CD4-positive, alpha-beta T cell (primary cell): ENCODE results near the gene VAMP3. TPM values are rescaled to one million over a fixed set of nuclear protein-coding genes. Genes with fewer than 3 reads are reported as not detected.

Experiments used
- ATAC-seq: fragments of 200-7000 bp; cut with Tn5 transposase; one replicate; pipeline ENCODE4 v1.10.0; 2022; ENCODE audit warnings: mild to moderate bottlenecking; ENCODE audit not compliant: poor library complexity
- CTCF ChIA-PET: fragments of 350-600 bp; sonication (Branson Sonifier 250); formaldehyde crosslinking; loops from one replicate; lab custom pipeline; 2021; ENCODE audit warnings: antibody characterized with exemption, inconsistent platforms; lab: Charles Lee
- POLR2A ChIA-PET: fragments of 350-600 bp; sonication (Branson Sonifier 250); formaldehyde crosslinking; loops from one replicate; lab custom pipeline; 2021; ENCODE audit warnings: antibody characterized with exemption, inconsistent platforms; lab: Charles Lee
- DNase-seq, 14 experiments: peaks; one replicate each; pipeline ENCODE4 v3.0.0-alpha.2; 2013 to 2020; ENCODE audit warnings: mixed read lengths in 2 of 14
- H3K27ac ChIP-seq, 2 donors: one replicate each; pipeline versions ENCODE4 v1.5.1 to v1.7.0; 2013; ENCODE audit warnings: low read length in 2 of 2, low read depth in 1 of 2, mild to moderate bottlenecking in 1 of 2
- H3K27me3 ChIP-seq, 2 experiments: 1 replicate in 1 of 2; 2 replicates in 1 of 2; pipeline versions ENCODE4 v1.6.1 to v1.7.0; 2013; ENCODE audit warnings: low read length in 2 of 2, control low read depth in 1 of 2, mild to moderate bottlenecking in 1 of 2, moderate library complexity in 1 of 2; ENCODE audit not compliant: insufficient read depth in 2 of 2, control insufficient read depth in 1 of 2
- H3K36me3 ChIP-seq: one replicate; pipeline ENCODE4 v1.6.1; 2013; ENCODE audit warnings: low read length, control low read depth; ENCODE audit not compliant: insufficient read depth
- H3K4me1 ChIP-seq: one replicate; pipeline ENCODE4 v1.6.1; 2013; ENCODE audit warnings: low read length, control low read depth; ENCODE audit not compliant: insufficient read depth
- H3K4me3 ChIP-seq: one replicate; pipeline ENCODE4 v1.5.1; 2013; ENCODE audit warnings: mild to moderate bottlenecking, low read length, moderate library complexity
- H3K9me3 ChIP-seq, 2 experiments: 1 replicate in 1 of 2; 2 replicates in 1 of 2; pipeline versions ENCODE4 v1.6.1 to v1.7.0; 2013; ENCODE audit warnings: low read length in 2 of 2, mild to moderate bottlenecking in 2 of 2, control low read depth in 1 of 2, moderate library complexity in 1 of 2; ENCODE audit not compliant: control insufficient read depth in 1 of 2, insufficient read depth in 1 of 2
- H3K27ac Mint-ChIP-seq: one replicate; pipeline ENCODE4 v1.8.0; 2020; ENCODE audit warnings: mixed read lengths
- H3K27me3 Mint-ChIP-seq: one replicate; pipeline ENCODE4 v1.8.0; 2021; ENCODE audit warnings: mixed read lengths
- H3K36me3 Mint-ChIP-seq: one replicate; pipeline ENCODE4 v1.8.0; 2021; ENCODE audit warnings: low read depth, mixed read lengths
- H3K4me1 Mint-ChIP-seq: one replicate; pipeline ENCODE4 v1.8.0; 2021; ENCODE audit warnings: low read depth, mixed read lengths
- H3K4me3 Mint-ChIP-seq: one replicate; pipeline ENCODE4 v1.8.0; 2020; ENCODE audit warnings: mild to moderate bottlenecking, mixed read lengths
- H3K9me3 Mint-ChIP-seq: one replicate; pipeline ENCODE4 v1.8.0; 2020; ENCODE audit warnings: mixed read lengths
- intact Hi-C, 2 experiments: fragments of 100-400 bp; cut with DNase I in 1 of 2; cut with micrococcal nuclease in 1 of 2; formaldehyde crosslinking; loops; one replicate each; pipeline versions ENCODE4 v1.15.1 to v1.9.0; 2023 to 2025; cut with DNase I, micrococcal nuclease
- total RNA-seq, 174 experiments: library from RNA in 2 of 174; stranded (reverse) in 2 of 174; gene quantifications; one replicate each; pipeline ENCODE4 v1.2.3 and lab custom pipeline; 2021 to 2026
- TF ChIP-seq, protein P1 (sequence below): fragments of 200-600 bp; IDR thresholded peaks from one replicate; pipeline ENCODE4 v1.8.0; 2022; ENCODE audit warnings: antibody characterized with exemption, mild to moderate bottlenecking

Gene VAMP3
- total RNA-seq, 2 experiments from 2014 or later = 76.9 to 87.7 TPM

DNA sequence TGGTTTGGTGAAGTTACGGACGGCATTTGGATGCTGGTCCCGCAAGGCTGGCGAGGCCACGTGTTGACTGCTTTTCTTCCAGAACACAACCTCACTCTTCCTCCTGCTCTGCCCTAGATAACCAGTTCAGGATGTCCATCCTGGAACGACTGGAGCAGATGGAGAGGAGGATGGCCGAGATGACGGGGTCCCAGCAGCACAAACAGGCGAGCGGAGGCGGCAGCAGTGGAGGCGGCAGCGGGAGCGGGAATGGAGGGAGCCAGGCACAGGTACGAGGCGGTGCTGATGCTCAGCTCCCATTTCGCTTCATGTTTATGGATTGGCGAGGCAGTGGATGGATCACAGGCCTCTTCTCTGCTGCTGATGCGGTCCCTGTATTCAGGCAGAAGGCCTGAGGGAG lies 38.8 kb upstream of the VAMP3 start:
- no peak overlapping the region for H3K4me3 ChIP-seq
- no peak overlapping the region for H3K4me3 Mint-ChIP-seq
- H3K27me3 ChIP-seq = peaks cover 0 to 2% of the 10 kb centered on the region in 2 experiments
- H3K9me3 Mint-ChIP-seq = no peaks in the 10 kb centered on the region
- TF ChIP-seq, protein P1, sequence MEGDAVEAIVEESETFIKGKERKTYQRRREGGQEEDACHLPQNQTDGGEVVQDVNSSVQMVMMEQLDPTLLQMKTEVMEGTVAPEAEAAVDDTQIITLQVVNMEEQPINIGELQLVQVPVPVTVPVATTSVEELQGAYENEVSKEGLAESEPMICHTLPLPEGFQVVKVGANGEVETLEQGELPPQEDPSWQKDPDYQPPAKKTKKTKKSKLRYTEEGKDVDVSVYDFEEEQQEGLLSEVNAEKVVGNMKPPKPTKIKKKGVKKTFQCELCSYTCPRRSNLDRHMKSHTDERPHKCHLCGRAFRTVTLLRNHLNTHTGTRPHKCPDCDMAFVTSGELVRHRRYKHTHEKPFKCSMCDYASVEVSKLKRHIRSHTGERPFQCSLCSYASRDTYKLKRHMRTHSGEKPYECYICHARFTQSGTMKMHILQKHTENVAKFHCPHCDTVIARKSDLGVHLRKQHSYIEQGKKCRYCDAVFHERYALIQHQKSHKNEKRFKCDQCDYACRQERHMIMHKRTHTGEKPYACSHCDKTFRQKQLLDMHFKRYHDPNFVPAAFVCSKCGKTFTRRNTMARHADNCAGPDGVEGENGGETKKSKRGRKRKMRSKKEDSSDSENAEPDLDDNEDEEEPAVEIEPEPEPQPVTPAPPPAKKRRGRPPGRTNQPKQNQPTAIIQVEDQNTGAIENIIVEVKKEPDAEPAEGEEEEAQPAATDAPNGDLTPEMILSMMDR = no peak
- H3K27ac Mint-ChIP-seq = no peak overlapping the region
- DNase-seq (no peak), ATAC-seq (no peak)
- ChIA-PET POLR2A (no interaction called here), CTCF (no interaction called here)
- H3K36me3 ChIP-seq = no peaks in the 10 kb centered on the region
- H3K36me3 Mint-ChIP-seq = no peaks in the 10 kb centered on the region
- no peaks in the 10 kb centered on the region for H3K4me1 ChIP-seq
- intact Hi-C loops = no loop called here
- no peaks in the 10 kb centered on the region for H3K9me3 ChIP-seq
- no peaks in the 10 kb centered on the region for H3K4me1 Mint-ChIP-seq
- H3K27me3 Mint-ChIP-seq = peaks cover 12% of the 10 kb centered on the region
- H3K27ac ChIP-seq = no peak overlapping the region

DNA sequence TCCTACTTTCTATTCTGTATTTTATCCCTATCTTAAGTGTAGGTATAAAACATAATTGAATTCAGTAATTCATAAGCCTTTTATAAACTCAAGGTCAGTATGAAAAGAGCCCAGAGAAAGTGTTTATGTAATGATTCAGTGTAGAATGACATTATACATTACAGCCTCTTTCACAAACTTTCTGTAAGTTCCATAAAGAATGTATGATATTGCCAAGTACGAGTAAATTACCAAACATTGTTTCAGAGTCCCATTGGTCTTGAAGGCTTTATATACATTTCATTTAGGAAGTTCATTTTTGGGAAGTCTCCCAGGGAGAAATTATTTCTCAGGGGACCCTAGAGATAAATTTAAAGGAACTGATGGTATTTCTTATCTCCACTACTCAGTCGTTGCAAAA lies 37.8 kb upstream of the VAMP3 start:
- no peak overlapping the region for H3K4me3 Mint-ChIP-seq
- ChIA-PET POLR2A (no interaction called here), CTCF (no interaction called here)
- TF ChIP-seq, protein P1 = no peak
- Histone ChIP-seq H3K27me3 (peaks cover 0 to 2% of the 10 kb centered on the region in 2 experiments), H3K9me3 (no peaks in the 10 kb centered on the region), H3K4me3 (no peak overlapping the region), H3K27ac (no peak overlapping the region), H3K4me1 (no peaks in the 10 kb centered on the region), H3K36me3 (no peaks in the 10 kb centered on the region)
- no peak overlapping the region for H3K27ac Mint-ChIP-seq
- peaks cover 20% of the 10 kb centered on the region for H3K27me3 Mint-ChIP-seq
- no peak for ATAC-seq
- intact Hi-C loops = no loop called here
- DNase-seq = no peak
- no peaks in the 10 kb centered on the region for H3K4me1 Mint-ChIP-seq
- H3K9me3 Mint-ChIP-seq = no peaks in the 10 kb centered on the region
- no peaks in the 10 kb centered on the region for H3K36me3 Mint-ChIP-seq

- TF ChIP-seq, protein P1 = no peak
- ChIA-PET POLR2A (no interaction called here), CTCF (no interaction called here)
These were observed 33.1 kb upstream of the VAMP3 start for GRCh38 chr1:7738044-7738443.

More at GRCh38 chr1:7738044-7738443, 33.1 kb upstream of the VAMP3 start:
- H3K4me3 Mint-ChIP-seq = no peak overlapping the region
- DNase-seq = no peak
- H3K27ac ChIP-seq = no peak overlapping the region
- H3K4me1 ChIP-seq = no peaks in the 10 kb centered on the region
- no peaks in the 10 kb centered on the region for H3K36me3 ChIP-seq
- peaks cover 18% of the 10 kb centered on the region for H3K27me3 Mint-ChIP-seq
- H3K27ac Mint-ChIP-seq = no peak overlapping the region
- intact Hi-C loops = no loop called here
- H3K36me3 Mint-ChIP-seq = no peaks in the 10 kb centered on the region
- peaks cover 0 to 2% of the 10 kb centered on the region in 2 experiments for H3K27me3 ChIP-seq
- no peaks in the 10 kb centered on the region for H3K9me3 ChIP-seq
- no peak for ATAC-seq
- H3K4me3 ChIP-seq = no peak overlapping the region
- no peaks in the 10 kb centered on the region for H3K9me3 Mint-ChIP-seq
- no peaks in the 10 kb centered on the region for H3K4me1 Mint-ChIP-seq
